AG04449 (cell line): ENCODE measurements around the gene GIT2.

Experiments used
- CTCF ChIA-PET: fragments of 350-600 bp; formaldehyde crosslinking; extraction: SDS; loops from one replicate; lab custom pipeline; 2021; ENCODE audit warnings: antibody characterized with exemption; lab: Yijun Ruan, JAX
- POLR2A ChIA-PET: fragments of 400-600, 350-600 bp; formaldehyde crosslinking; extraction: SDS; loops from one replicate; lab custom pipeline; 2020; ENCODE audit warnings: antibody characterized with exemption, inconsistent platforms; lab: Yijun Ruan, JAX
- DNase-seq: peaks from one replicate; pipeline ENCODE4 v3.0.0-alpha.2; 2010; ENCODE audit warnings: low read depth, low spot score
- H3K4me3 ChIP-seq: 2 replicates; pipeline ENCODE4 v1.5.1; 2011; ENCODE audit warnings: low read depth, mild to moderate bottlenecking, control low read depth, low read length
- CTCF ChIP-seq: IDR thresholded peaks from one replicate; pipeline ENCODE4 v1.5.1; 2011; ENCODE audit warnings: mild to moderate bottlenecking, moderate library complexity, low read length, control low read depth, inconsistent platforms; ENCODE audit not compliant: insufficient read depth; ENCODE audit errors: missing control alignments

Gene GIT2

GRCh38 chr12:110002676-110003515 is 6.7 kb upstream of the GIT2 start:
- CTCF ChIA-PET = interaction anchor here (0.7 to 1.3 kb wide), 6 partner anchors 9 to 97 kb away, joined by 3 to 5 read pairs (median 4); no protein-coding TSS in a partner anchor
- DNase-seq = no peak
- H3K4me3 ChIP-seq = no peak overlapping the region; the same call in 1 of the 2 replicates
- TF ChIP-seq CTCF = no peak
- POLR2A ChIA-PET = interaction anchor here (0.6 to 1.1 kb wide), 3 partner anchors 11 to 1898 kb away, joined by 3 read pairs; no protein-coding TSS in a partner anchor

GRCh38 chr12:110001596-110001995 is 5.4 kb upstream of the GIT2 start:
- DNase-seq = peak; percentile 61
- CTCF ChIA-PET = interaction anchor here (0.6 to 1.2 kb wide), 2 partner anchors 19 to 1328 kb away, joined by 3 to 5 read pairs; no protein-coding TSS in a partner anchor
- H3K4me3 ChIP-seq = peak overlapping the region; percentile 87
- no peak for TF ChIP-seq CTCF
- POLR2A ChIA-PET = interaction anchor here (0.6 kb wide), 1 partner anchor 20 kb away, joined by 3 read pairs; no protein-coding TSS in a partner anchor

GRCh38 chr12:109999983-110000505 is 3.9 kb upstream of the GIT2 start:
- TF ChIP-seq CTCF = no peak
- ChIA-PET POLR2A (interaction anchor here (0.6 kb wide), 1 partner anchor 49 kb away, joined by 3 read pairs; no protein-coding TSS in a partner anchor), CTCF (no interaction called here)
- peak overlapping the region; percentile 87 for H3K4me3 ChIP-seq
- DNase-seq = no peak

GRCh38 chr12:109999649-109999971 is 3.4 kb upstream of the GIT2 start:
- ChIA-PET CTCF (no interaction called here), POLR2A (interaction anchor here (0.8 to 1.7 kb wide), 6 partner anchors 12 to 281 kb away, joined by 3 to 5 read pairs (median 4); no protein-coding TSS in a partner anchor)
- no peak for TF ChIP-seq CTCF
- peak overlapping the region; percentile 87 for H3K4me3 ChIP-seq
- no peak for DNase-seq

- no peak for TF ChIP-seq CTCF
- H3K4me3 ChIP-seq = peak within 1 kb of the TSS; percentile 87
- DNase-seq = peak; percentile 73
- CTCF ChIA-PET = interaction anchor here (0.8 kb wide), 1 partner anchor 52 kb away, joined by 3 read pairs; no protein-coding TSS in a partner anchor
- POLR2A ChIA-PET = interaction anchor here (0.6 to 1.7 kb wide), 9 partner anchors 12 to 282 kb away, joined by 3 to 5 read pairs (median 3); no protein-coding TSS in a partner anchor
Measured at GRCh38 chr12:109998904-109999648, 2.9 kb upstream of the GIT2 start, which contains the start of gene ANKRD13A. Gene ANKRD13A, plus strand, starts transcription at chr12:109999430. Its CDS starts 259 bp downstream, at chr12:109999689.
